Spleen (tissue), 7 donors: ENCODE measurements around the gene GINM1.

ENCODE experiments used
- POLR2A ChIP-seq, 3 donors: fragments of 450-650 bp; IDR thresholded peaks; one replicate each; pipeline ENCODE4 v1.5.1; 2017; ENCODE audit warnings: antibody characterized with exemption in 3 of 3, mild to moderate bottlenecking in 1 of 3
- POLR2AphosphoS5 ChIP-seq, 3 donors: sonication (generic); formaldehyde crosslinking; IDR thresholded peaks; one replicate each; pipeline ENCODE4 v1.5.1; 2017; ENCODE audit warnings: antibody characterized with exemption in 3 of 3
- TF ChIP-seq, protein P1 (sequence below), 11 experiments: fragments of 200-600 bp in 7 of 11; fragments of 450-650 bp in 4 of 11; sonication (generic) in 4 of 11; IDR thresholded peaks in 8 of 11; conservative IDR thresholded peaks in 3 of 11; 1 replicate in 7 of 11; 2 replicates in 4 of 11; pipeline versions ENCODE4 v1.4.0 to v1.8.0; 2016 to 2021; ENCODE audit warnings: antibody characterized with exemption in 11 of 11, inconsistent platforms in 4 of 11, mild to moderate bottlenecking in 1 of 11
- donor health status: DM: no; HTN: no; CAD: no; lungs with moderate emphysema.
- donor health status: DM: no; HTN: no; CAD: no.
- donor health status: DM: no; HTN: no; CAD: no.

GRCh38 chr6:149628875-149629510 lies 62.8 kb downstream of the GINM1 start:
- TF ChIP-seq POLR2A (IDR thresholded peaks at IDR 0.05) (no peak), POLR2AphosphoS5 (IDR thresholded peaks at IDR 0.05) (no peak)
- TF ChIP-seq, protein P1, sequence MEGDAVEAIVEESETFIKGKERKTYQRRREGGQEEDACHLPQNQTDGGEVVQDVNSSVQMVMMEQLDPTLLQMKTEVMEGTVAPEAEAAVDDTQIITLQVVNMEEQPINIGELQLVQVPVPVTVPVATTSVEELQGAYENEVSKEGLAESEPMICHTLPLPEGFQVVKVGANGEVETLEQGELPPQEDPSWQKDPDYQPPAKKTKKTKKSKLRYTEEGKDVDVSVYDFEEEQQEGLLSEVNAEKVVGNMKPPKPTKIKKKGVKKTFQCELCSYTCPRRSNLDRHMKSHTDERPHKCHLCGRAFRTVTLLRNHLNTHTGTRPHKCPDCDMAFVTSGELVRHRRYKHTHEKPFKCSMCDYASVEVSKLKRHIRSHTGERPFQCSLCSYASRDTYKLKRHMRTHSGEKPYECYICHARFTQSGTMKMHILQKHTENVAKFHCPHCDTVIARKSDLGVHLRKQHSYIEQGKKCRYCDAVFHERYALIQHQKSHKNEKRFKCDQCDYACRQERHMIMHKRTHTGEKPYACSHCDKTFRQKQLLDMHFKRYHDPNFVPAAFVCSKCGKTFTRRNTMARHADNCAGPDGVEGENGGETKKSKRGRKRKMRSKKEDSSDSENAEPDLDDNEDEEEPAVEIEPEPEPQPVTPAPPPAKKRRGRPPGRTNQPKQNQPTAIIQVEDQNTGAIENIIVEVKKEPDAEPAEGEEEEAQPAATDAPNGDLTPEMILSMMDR (IDR thresholded peaks at IDR 0.05 in 8 of 11, conservative IDR thresholded peaks at IDR 0.05 in 3 of 11) = no peak
